ENCODE data around the gene PRKACA.

DNA sequence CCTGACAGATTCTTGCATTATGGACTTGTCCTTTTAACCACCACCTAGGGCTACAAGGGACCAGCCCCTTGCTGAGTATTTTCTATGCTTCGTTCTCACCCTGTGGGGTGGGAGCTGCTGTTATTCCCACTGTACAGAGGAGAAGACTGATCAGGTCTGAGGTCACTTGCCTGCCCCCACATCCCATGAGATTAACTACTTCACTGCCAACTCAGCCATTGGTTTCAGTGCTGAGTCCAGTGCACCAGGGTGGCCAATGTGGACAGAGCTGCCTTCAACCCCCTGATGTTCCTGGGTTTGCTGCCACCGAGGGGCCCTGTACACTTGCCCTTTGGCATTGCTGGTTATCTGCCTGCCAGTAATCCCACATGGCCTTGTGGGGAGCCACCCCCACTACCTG, 6.9 kb downstream of the PRKACA start:
- TF ChIP-seq POLR2A (IDR thresholded peaks at IDR 0.05) (no peak), CTCF (IDR thresholded peaks at IDR 0.05) (no peak)
